B cell (primary cell): Measurements from ENCODE around the gene GNG3.

Source experiments
- CTCF ChIP-seq: fragments of 200-600 bp; IDR thresholded peaks from one replicate; pipeline ENCODE4 v1.8.0; 2022; ENCODE audit warnings: antibody characterized with exemption, mild to moderate bottlenecking
- EZH2 ChIP-seq: IDR thresholded peaks from 2 replicates; pipeline ENCODE4 v1.6.1; 2012; ENCODE audit warnings: borderline replicate concordance, low read depth, mild to moderate bottlenecking, moderate library complexity, low read length; ENCODE audit not compliant: insufficient read depth, poor library complexity, severe bottlenecking

- TF ChIP-seq CTCF (no peak), EZH2 (no peak)
These were observed 1.3 kb upstream of the GNG3 start for GRCh38 chr11:62705880-62706849.
